ENCODE data around the gene TKTL1.
"Not testable (repeated sequence)": the region's sequence is repeated elsewhere in the genome, so short reads cannot be mapped to it uniquely, and the experiment has no call there.

DNA sequence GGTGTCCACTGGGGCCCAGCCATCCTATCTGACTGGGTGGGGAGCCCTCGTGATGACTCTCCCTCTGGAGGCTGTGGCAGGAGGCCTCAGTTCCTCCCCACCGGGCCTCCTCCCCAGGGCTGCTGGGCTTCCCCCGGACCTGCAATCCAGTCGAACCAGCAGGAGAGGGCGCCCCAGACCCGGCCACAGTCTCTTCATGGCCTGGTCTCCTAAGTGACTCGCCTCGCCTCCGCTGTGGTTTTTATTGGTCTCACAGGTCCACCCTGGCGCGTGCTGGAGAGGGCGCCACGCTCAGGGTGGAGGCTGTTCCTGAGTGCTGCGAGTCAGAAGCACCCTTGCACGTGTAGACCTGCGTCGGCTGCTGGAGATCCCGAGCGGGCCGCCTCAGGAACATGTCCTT lies 48.0 kb downstream of the TKTL1 start:
- TF ChIP-seq, protein P1, sequence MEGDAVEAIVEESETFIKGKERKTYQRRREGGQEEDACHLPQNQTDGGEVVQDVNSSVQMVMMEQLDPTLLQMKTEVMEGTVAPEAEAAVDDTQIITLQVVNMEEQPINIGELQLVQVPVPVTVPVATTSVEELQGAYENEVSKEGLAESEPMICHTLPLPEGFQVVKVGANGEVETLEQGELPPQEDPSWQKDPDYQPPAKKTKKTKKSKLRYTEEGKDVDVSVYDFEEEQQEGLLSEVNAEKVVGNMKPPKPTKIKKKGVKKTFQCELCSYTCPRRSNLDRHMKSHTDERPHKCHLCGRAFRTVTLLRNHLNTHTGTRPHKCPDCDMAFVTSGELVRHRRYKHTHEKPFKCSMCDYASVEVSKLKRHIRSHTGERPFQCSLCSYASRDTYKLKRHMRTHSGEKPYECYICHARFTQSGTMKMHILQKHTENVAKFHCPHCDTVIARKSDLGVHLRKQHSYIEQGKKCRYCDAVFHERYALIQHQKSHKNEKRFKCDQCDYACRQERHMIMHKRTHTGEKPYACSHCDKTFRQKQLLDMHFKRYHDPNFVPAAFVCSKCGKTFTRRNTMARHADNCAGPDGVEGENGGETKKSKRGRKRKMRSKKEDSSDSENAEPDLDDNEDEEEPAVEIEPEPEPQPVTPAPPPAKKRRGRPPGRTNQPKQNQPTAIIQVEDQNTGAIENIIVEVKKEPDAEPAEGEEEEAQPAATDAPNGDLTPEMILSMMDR (IDR thresholded peaks at IDR 0.05), result not testable (repeated sequence)
- TF ChIP-seq POLR2AphosphoS5, POLR2A, EP300 (IDR thresholded peaks at IDR 0.05): not testable (repeated sequence)
